Activated naive CD4-positive, alpha-beta T cell treated with anti-CD3 and anti-CD28 coated beads, Interleukin-2, amount 50 U/mL, for 24 hours (primary cell): ENCODE results near the gene ATG7.
A peak's percentile ranks its signal among the peaks of the same experiment; 100 is the strongest.
"Not testable (repeated sequence)": the region's sequence is repeated elsewhere in the genome, so short reads cannot be mapped to it uniquely, and the experiment has no call there.

ENCODE experiments used
- H3K27ac Mint-ChIP-seq: one replicate; pipeline ENCODE4 v1.8.0; 2021; ENCODE audit warnings: mild to moderate bottlenecking, mixed read lengths
- H3K27me3 Mint-ChIP-seq: one replicate; pipeline ENCODE4 v1.8.0; 2021; ENCODE audit warnings: mixed read lengths
- H3K36me3 Mint-ChIP-seq: one replicate; pipeline ENCODE4 v1.8.0; 2021; ENCODE audit warnings: mixed read lengths
- H3K4me1 Mint-ChIP-seq: one replicate; pipeline ENCODE4 v1.8.0; 2021; ENCODE audit warnings: mixed read lengths
- H3K4me3 Mint-ChIP-seq: one replicate; pipeline ENCODE4 v1.8.0; 2021; ENCODE audit warnings: mild to moderate bottlenecking, mixed read lengths
- H3K9me3 Mint-ChIP-seq: one replicate; pipeline ENCODE4 v1.8.0; 2021; ENCODE audit warnings: mixed read lengths

The ATG7 gene

GRCh38 chr3:11245827-11246662 lies 26.2 kb upstream of the ATG7 start:
- Mint-ChIP-seq H3K27me3 (no peaks in the 10 kb centered on the region), H3K27ac (no peak overlapping the region), H3K9me3 (no peaks in the 10 kb centered on the region), H3K36me3 (no peaks in the 10 kb centered on the region), H3K4me1 (peaks cover 7% of the 10 kb centered on the region), H3K4me3 (no peak overlapping the region)

- H3K27me3 Mint-ChIP-seq, result no peaks in the 10 kb centered on the region
- no peak overlapping the region for H3K4me3 Mint-ChIP-seq
- no peak overlapping the region for H3K27ac Mint-ChIP-seq
- H3K36me3 Mint-ChIP-seq, result no peaks in the 10 kb centered on the region
- no peaks in the 10 kb centered on the region for H3K9me3 Mint-ChIP-seq
- peaks cover 13% of the 10 kb centered on the region for H3K4me1 Mint-ChIP-seq
These were observed 25.6 kb upstream of the ATG7 start for GRCh38 chr3:11246663-11246970.

- no peak overlapping the region for H3K27ac Mint-ChIP-seq
- peaks cover 19% of the 10 kb centered on the region for H3K4me1 Mint-ChIP-seq
- H3K27me3 Mint-ChIP-seq, result no peaks in the 10 kb centered on the region
- H3K36me3 Mint-ChIP-seq, result no peaks in the 10 kb centered on the region
- no peak overlapping the region for H3K4me3 Mint-ChIP-seq
- no peaks in the 10 kb centered on the region for H3K9me3 Mint-ChIP-seq
These were observed 24.8 kb upstream of the ATG7 start for GRCh38 chr3:11247362-11247761.

- Mint-ChIP-seq H3K36me3 (no peaks in the 10 kb centered on the region), H3K27ac (no peak overlapping the region), H3K27me3 (no peaks in the 10 kb centered on the region), H3K9me3 (no peaks in the 10 kb centered on the region), H3K4me3 (no peak overlapping the region), H3K4me1 (peaks cover 19% of the 10 kb centered on the region)
These were observed 23.6 kb upstream of the ATG7 start for GRCh38 chr3:11248596-11248995.

GRCh38 chr3:11250902-11251806 lies 21.0 kb upstream of the ATG7 start:
- Mint-ChIP-seq H3K4me3 (peak overlapping the region; percentile 51), H3K27me3 (peaks cover 1% of the 10 kb centered on the region), H3K27ac (peak overlapping the region; percentile 73), H3K9me3 (no peaks in the 10 kb centered on the region), H3K36me3 (peaks cover 2% of the 10 kb centered on the region), H3K4me1 (peaks cover 19% of the 10 kb centered on the region)

- H3K9me3 Mint-ChIP-seq, result no peaks in the 10 kb centered on the region
- peaks cover 2% of the 10 kb centered on the region for H3K36me3 Mint-ChIP-seq
- H3K4me1 Mint-ChIP-seq, result peaks cover 19% of the 10 kb centered on the region
- peaks cover 1% of the 10 kb centered on the region for H3K27me3 Mint-ChIP-seq
- peak overlapping the region; percentile 73 for H3K27ac Mint-ChIP-seq
- H3K4me3 Mint-ChIP-seq, result peak overlapping the region; percentile 51
These were observed 20.4 kb upstream of the ATG7 start for GRCh38 chr3:11251807-11252176.

- Mint-ChIP-seq H3K27ac (no peak overlapping the region), H3K36me3 (peaks cover 2% of the 10 kb centered on the region)
These were observed 17.3 kb upstream of the ATG7 start for GRCh38 chr3:11254876-11255275.

GRCh38 chr3:11255537-11255936 lies 16.7 kb upstream of the ATG7 start:
- not testable (repeated sequence) for H3K27ac Mint-ChIP-seq, H3K27me3 Mint-ChIP-seq, H3K4me3 Mint-ChIP-seq, H3K36me3 Mint-ChIP-seq, H3K9me3 Mint-ChIP-seq
- H3K4me1 Mint-ChIP-seq, result peaks cover 17% of the 10 kb centered on the region

More at GRCh38 chr3:11254876-11255275, 17.3 kb upstream of the ATG7 start:
- H3K27me3 Mint-ChIP-seq, result peaks cover 1% of the 10 kb centered on the region
- no peaks in the 10 kb centered on the region for H3K9me3 Mint-ChIP-seq
- H3K4me3 Mint-ChIP-seq, result no peak overlapping the region
- H3K4me1 Mint-ChIP-seq, result peaks cover 19% of the 10 kb centered on the region

- no peaks in the 10 kb centered on the region for H3K4me1 Mint-ChIP-seq
- H3K4me3 Mint-ChIP-seq, result no peak overlapping the region
- H3K9me3 Mint-ChIP-seq, result no peaks in the 10 kb centered on the region
- no peak overlapping the region for H3K27ac Mint-ChIP-seq
- H3K27me3 Mint-ChIP-seq, result peaks cover 1% of the 10 kb centered on the region
- peaks cover 2% of the 10 kb centered on the region for H3K36me3 Mint-ChIP-seq
These were observed 13.2 kb upstream of the ATG7 start for GRCh38 chr3:11258958-11259357.

GRCh38 chr3:11260460-11260859 lies 11.7 kb upstream of the ATG7 start:
- H3K9me3 Mint-ChIP-seq, result no peaks in the 10 kb centered on the region
- H3K27ac Mint-ChIP-seq, result no peak overlapping the region
- no peak overlapping the region for H3K4me3 Mint-ChIP-seq
- H3K36me3 Mint-ChIP-seq, result no peaks in the 10 kb centered on the region
- peaks cover 1% of the 10 kb centered on the region for H3K27me3 Mint-ChIP-seq
- H3K4me1 Mint-ChIP-seq, result no peaks in the 10 kb centered on the region

GRCh38 chr3:11269007-11269406 lies 3.2 kb upstream of the ATG7 start:
- Mint-ChIP-seq H3K36me3 (no peaks in the 10 kb centered on the region), H3K4me1 (peaks cover 16% of the 10 kb centered on the region), H3K4me3 (no peak overlapping the region), H3K27ac (no peak overlapping the region), H3K9me3 (no peaks in the 10 kb centered on the region), H3K27me3 (no peaks in the 10 kb centered on the region)

- H3K9me3 Mint-ChIP-seq, result peaks cover 5% of the 10 kb centered on the region
- H3K4me3 Mint-ChIP-seq, result peak overlapping the region; percentile 90
- H3K36me3 Mint-ChIP-seq, result peaks cover 22% of the 10 kb centered on the region
- peak overlapping the region; percentile 97 for H3K27ac Mint-ChIP-seq
- H3K27me3 Mint-ChIP-seq, result no peaks in the 10 kb centered on the region
- peaks cover 50% of the 10 kb centered on the region for H3K4me1 Mint-ChIP-seq
These were observed 843 bp downstream of the ATG7 start for GRCh38 chr3:11272906-11273574.

- peak overlapping the region; percentile 89 for H3K27ac Mint-ChIP-seq
- peaks cover 5% of the 10 kb centered on the region for H3K9me3 Mint-ChIP-seq
- H3K4me1 Mint-ChIP-seq, result peaks cover 58% of the 10 kb centered on the region
- peaks cover 24% of the 10 kb centered on the region for H3K36me3 Mint-ChIP-seq
- peak overlapping the region; percentile 90 for H3K4me3 Mint-ChIP-seq
- no peaks in the 10 kb centered on the region for H3K27me3 Mint-ChIP-seq
These were observed 1.7 kb downstream of the ATG7 start for GRCh38 chr3:11273891-11274291.

- Mint-ChIP-seq H3K27ac (peak overlapping the region; percentile 89), H3K36me3 (peaks cover 24% of the 10 kb centered on the region), H3K9me3 (peaks cover 5% of the 10 kb centered on the region), H3K4me1 (peaks cover 60% of the 10 kb centered on the region), H3K27me3 (no peaks in the 10 kb centered on the region), H3K4me3 (peak overlapping the region; percentile 90)
These were observed 2.5 kb downstream of the ATG7 start for GRCh38 chr3:11274566-11275142.

GRCh38 chr3:11275926-11276325 lies 3.7 kb downstream of the ATG7 start:
- H3K27ac Mint-ChIP-seq, result peak overlapping the region; percentile 33
- H3K4me1 Mint-ChIP-seq, result peaks cover 60% of the 10 kb centered on the region
- peaks cover 5% of the 10 kb centered on the region for H3K9me3 Mint-ChIP-seq
- H3K4me3 Mint-ChIP-seq, result no peak overlapping the region
- peaks cover 24% of the 10 kb centered on the region for H3K36me3 Mint-ChIP-seq
- H3K27me3 Mint-ChIP-seq, result no peaks in the 10 kb centered on the region
